ENCODE results near the gene YIF1B. TPM values are rescaled to one million over a fixed set of nuclear protein-coding genes. Genes with fewer than 3 reads are reported as not detected.

The YIF1B gene
- total and polyA plus RNA-seq, 7 experiments from 2014 or later, result 26.1 to 84.7 (median 38.2) TPM

DNA sequence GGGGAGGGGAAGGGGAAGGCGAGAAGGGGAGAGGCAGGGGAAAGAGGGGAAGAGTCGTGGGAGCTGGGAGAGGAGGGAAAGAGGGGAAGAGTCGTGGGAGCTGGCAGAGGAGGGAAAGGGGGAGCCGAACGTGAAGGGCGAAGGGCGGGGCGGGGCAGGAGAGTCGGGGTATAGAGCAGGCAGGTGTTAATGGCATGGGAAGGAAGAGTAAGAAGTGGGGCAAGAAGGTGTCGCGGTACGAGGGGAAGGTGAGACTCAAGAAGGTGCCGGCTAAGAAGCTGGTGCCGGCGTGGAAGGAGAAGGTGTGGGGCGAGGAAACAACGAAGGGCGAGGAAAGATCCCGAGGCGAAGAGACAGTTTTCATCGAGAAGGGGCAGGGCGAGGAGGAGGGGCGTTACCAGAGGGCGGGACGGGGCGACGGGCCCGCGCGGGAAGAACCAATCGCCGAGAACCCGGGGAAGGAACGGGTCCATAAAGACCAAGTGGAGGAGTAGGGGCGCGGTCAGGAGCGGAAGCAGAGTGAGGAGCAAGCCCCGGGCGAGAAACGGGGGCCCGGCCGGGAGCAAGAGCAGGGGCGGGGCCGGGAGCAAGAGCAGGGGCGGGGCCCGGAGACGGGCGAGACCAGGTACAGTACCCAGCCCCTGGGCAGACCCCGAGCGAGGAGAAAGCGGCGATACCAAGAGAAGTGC, 20.3 kb upstream of the YIF1B start:
- Mint-ChIP-seq H3K36me3 (peaks cover 0 to 2% (median 0%) of the 10 kb centered on the region in 5 donors), H3K27ac (peak overlapping the region; percentile 91 to 100 (median 97)), H3K27me3 (no peaks in the 10 kb centered on the region), H3K4me1 (peaks cover 16 to 28% (median 17%) of the 10 kb centered on the region in 7 donors), H3K9me3 (no peaks in the 10 kb centered on the region), H3K4me3 (peak overlapping the region; percentile 92 to 100 (median 96))
- peak overlapping the region; percentile 86 for H3K27ac ChIP-seq (ENCODE audit: low read depth, low read length)
- H3K9me3 ChIP-seq (ENCODE audit: control insufficient read depth in 2 of 3, low read length in 3 of 3), result no peaks in the 10 kb centered on the region
- no peaks in the 10 kb centered on the region for H3K36me3 ChIP-seq (ENCODE audit: control insufficient read depth in 2 of 3, insufficient read depth in 3 of 3, low read length in 3 of 3)
- intact Hi-C loops (cut with micrococcal nuclease), result loop anchor here (1.0 to 10.0 kb wide), 22 partner anchors 20 to 1481 kb away; partner anchors contain the start of genes EIF3K (in 2 of the 2), PSMD8 (in 2 of the 2), SIPA1L3 (in 2 of the 2) and SPINT2 (in 2 of the 2)
- peak overlapping the region; percentile 92 for H3K4me3 ChIP-seq (ENCODE audit: low read length)
- peaks cover 3 to 5% of the 10 kb centered on the region in 2 donors for H3K4me1 ChIP-seq (ENCODE audit: control insufficient read depth in 2 of 2, insufficient read depth in 2 of 2, low read length in 2 of 2)
- POLR2A ChIA-PET, result interaction anchor here (1.2 to 2.2 kb wide), 4 partner anchors 18 to 429 kb away, joined by 3 to 24 read pairs (median 8); partner anchors contain the start of genes FAM98C, PSMD8 and SIPA1L3
- H3K27me3 ChIP-seq (ENCODE audit: control insufficient read depth in 2 of 2, insufficient read depth in 2 of 2, low read length in 2 of 2), result no peaks in the 10 kb centered on the region
- ATAC-seq (peak; percentile 77), DNase-seq (peak; percentile 86 to 94 (median 93))
- CTCF ChIA-PET, result interaction anchor here (0.6 to 2.1 kb wide), 7 partner anchors 18 to 429 kb away, joined by 3 to 12 read pairs (median 3); partner anchors contain the start of genes FAM98C, PSMD8, SIPA1L3 and WDR87

DNA sequence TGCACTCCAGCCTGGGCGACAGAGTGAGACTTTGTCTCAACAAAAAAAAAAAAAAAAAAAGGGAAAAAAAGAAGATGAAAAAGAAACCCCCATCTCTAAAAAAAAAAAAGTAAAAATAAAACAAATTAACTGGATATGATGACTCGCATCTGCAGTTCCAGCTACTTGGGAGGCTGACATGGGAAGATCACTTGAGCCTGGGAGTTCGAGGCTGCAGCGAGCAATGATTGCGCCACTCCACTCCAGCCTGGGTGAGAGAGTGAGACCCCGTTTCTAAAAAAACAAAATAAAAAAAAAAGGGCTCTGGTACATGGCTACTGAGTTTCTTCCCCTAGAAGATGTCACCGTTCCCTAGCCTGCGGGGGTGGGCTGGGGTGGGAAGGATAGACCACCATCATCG, 17.5 kb upstream of the YIF1B start:
- Histone ChIP-seq H3K4me1 (ENCODE audit: control insufficient read depth in 2 of 2, insufficient read depth in 2 of 2, low read length in 2 of 2) (peaks cover 3 to 5% of the 10 kb centered on the region in 2 donors), H3K36me3 (ENCODE audit: control insufficient read depth in 2 of 3, insufficient read depth in 3 of 3, low read length in 3 of 3) (peaks cover 0 to 4% (median 0%) of the 10 kb centered on the region in 3 experiments), H3K9me3 (ENCODE audit: control insufficient read depth in 2 of 3, low read length in 3 of 3) (no peaks in the 10 kb centered on the region), H3K27ac (ENCODE audit: low read depth, low read length) (no peak overlapping the region), H3K4me3 (ENCODE audit: low read length) (no peak overlapping the region), H3K27me3 (ENCODE audit: control insufficient read depth in 2 of 2, insufficient read depth in 2 of 2, low read length in 2 of 2) (no peaks in the 10 kb centered on the region)
- H3K9me3 Mint-ChIP-seq, result no peaks in the 10 kb centered on the region
- H3K27me3 Mint-ChIP-seq, result no peaks in the 10 kb centered on the region
- ATAC-seq (no peak), DNase-seq (no peak)
- peaks cover 6 to 17% (median 9%) of the 10 kb centered on the region in 7 donors for H3K4me1 Mint-ChIP-seq
- intact Hi-C loops (cut with micrococcal nuclease), result loop anchor here in 1 of 2 donors (10.0 kb wide), 1 partner anchor 1478 kb away; the partner anchor contains the start of gene ZNF345
- H3K36me3 Mint-ChIP-seq, result peaks cover 0 to 11% (median 5%) of the 10 kb centered on the region in 5 donors
- POLR2A ChIA-PET, result no interaction called here
- H3K4me3 Mint-ChIP-seq, result no peak overlapping the region
- CTCF ChIA-PET, result interaction anchor here (3.0 kb wide), 1 partner anchor 89 kb away, joined by 15 read pairs; no protein-coding TSS in a partner anchor
- H3K27ac Mint-ChIP-seq, result no peak overlapping the region

DNA sequence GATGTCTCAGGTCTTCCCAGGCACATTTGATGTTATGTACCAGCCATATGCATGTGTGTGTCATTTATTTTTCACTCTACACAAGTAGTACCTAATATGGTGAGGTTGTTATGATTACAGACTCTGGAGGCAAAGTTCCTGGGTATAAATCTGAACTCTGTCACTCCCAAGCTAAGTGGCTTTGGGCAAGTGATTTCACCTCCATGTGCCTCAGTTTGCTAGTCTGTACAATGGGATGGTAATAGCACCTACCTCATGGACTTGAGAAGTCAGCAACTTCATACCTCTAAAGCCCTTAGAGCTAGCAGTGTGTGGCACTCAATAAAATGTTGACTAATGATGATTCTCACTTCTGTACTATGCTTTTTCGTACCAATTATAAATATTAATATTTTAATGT, 16.0 kb upstream of the YIF1B start:
- POLR2A ChIA-PET, result interaction anchor here (1.0 kb wide), 1 partner anchor 429 kb away, joined by 3 read pairs; no protein-coding TSS in a partner anchor
- Histone ChIP-seq H3K36me3 (ENCODE audit: control insufficient read depth in 2 of 3, insufficient read depth in 3 of 3, low read length in 3 of 3) (peaks cover 4 to 19% (median 4%) of the 10 kb centered on the region in 3 experiments), H3K9me3 (ENCODE audit: control insufficient read depth in 2 of 3, low read length in 3 of 3) (no peaks in the 10 kb centered on the region), H3K27me3 (ENCODE audit: control insufficient read depth in 2 of 2, insufficient read depth in 2 of 2, low read length in 2 of 2) (no peaks in the 10 kb centered on the region), H3K4me3 (ENCODE audit: low read length) (no peak overlapping the region), H3K27ac (ENCODE audit: low read depth, low read length) (no peak overlapping the region), H3K4me1 (ENCODE audit: control insufficient read depth in 2 of 2, insufficient read depth in 2 of 2, low read length in 2 of 2) (no peaks in the 10 kb centered on the region)
- H3K27ac Mint-ChIP-seq, result no peak overlapping the region
- peaks cover 2 to 10% (median 6%) of the 10 kb centered on the region in 7 donors for H3K4me1 Mint-ChIP-seq
- no peaks in the 10 kb centered on the region for H3K27me3 Mint-ChIP-seq
- intact Hi-C loops (cut with micrococcal nuclease), result loop anchor here in 1 of 2 donors (10.0 kb wide), 1 partner anchor 1477 kb away; the partner anchor contains the start of gene ZNF345
- ATAC-seq (no peak), DNase-seq (no peak)
- CTCF ChIA-PET, result interaction anchor here (0.6 to 3.0 kb wide), 2 partner anchors 71 to 87 kb away, joined by 3 to 15 read pairs; no protein-coding TSS in a partner anchor
- no peaks in the 10 kb centered on the region for H3K9me3 Mint-ChIP-seq
- H3K4me3 Mint-ChIP-seq, result no peak overlapping the region
- peaks cover 5 to 17% (median 13%) of the 10 kb centered on the region in 5 donors for H3K36me3 Mint-ChIP-seq

DNA sequence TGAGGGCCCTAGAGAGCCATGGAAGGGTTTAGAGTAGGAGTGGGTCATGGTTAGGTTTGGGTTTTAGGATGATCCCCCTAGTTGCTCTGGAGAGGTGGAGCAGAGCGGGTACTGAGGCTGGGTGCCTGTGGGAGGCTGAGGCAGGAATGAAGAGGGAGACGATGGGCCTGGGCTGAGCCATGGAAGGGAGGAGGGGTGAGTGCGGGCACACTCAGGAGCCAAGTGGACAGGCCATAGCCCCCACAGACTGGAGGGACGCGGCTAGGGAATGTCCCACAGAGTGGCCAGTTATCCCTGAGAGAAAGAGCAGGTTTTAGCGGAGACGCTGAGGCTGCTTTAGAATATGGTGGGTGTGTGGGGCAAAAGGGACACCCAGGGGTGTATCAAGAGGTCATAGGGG, 13.9 kb upstream of the YIF1B start:
- ATAC-seq, result no peak
- DNase-seq, result no peak
- Histone ChIP-seq H3K4me3 (ENCODE audit: low read length) (no peak overlapping the region), H3K36me3 (ENCODE audit: control insufficient read depth in 2 of 3, insufficient read depth in 3 of 3, low read length in 3 of 3) (peaks cover 4 to 34% (median 4%) of the 10 kb centered on the region in 3 experiments), H3K27ac (ENCODE audit: low read depth, low read length) (no peak overlapping the region), H3K27me3 (ENCODE audit: control insufficient read depth in 2 of 2, insufficient read depth in 2 of 2, low read length in 2 of 2) (no peaks in the 10 kb centered on the region), H3K9me3 (ENCODE audit: control insufficient read depth in 2 of 3, low read length in 3 of 3) (no peaks in the 10 kb centered on the region), H3K4me1 (ENCODE audit: control insufficient read depth in 2 of 2, insufficient read depth in 2 of 2, low read length in 2 of 2) (no peaks in the 10 kb centered on the region)
- ChIA-PET POLR2A (no interaction called here), CTCF (no interaction called here)
- peak overlapping the region in 1 of 9 donors; percentile 41 for H3K27ac Mint-ChIP-seq
- no peaks in the 10 kb centered on the region for H3K9me3 Mint-ChIP-seq
- intact Hi-C loops (cut with micrococcal nuclease), result loop anchor here in 1 of 2 donors (10.0 kb wide), 1 partner anchor 1475 kb away; the partner anchor contains the start of gene ZNF345
- peaks cover 0 to 6% (median 0%) of the 10 kb centered on the region in 7 donors for H3K4me1 Mint-ChIP-seq
- peaks cover 10 to 27% (median 18%) of the 10 kb centered on the region in 5 donors for H3K36me3 Mint-ChIP-seq
- H3K4me3 Mint-ChIP-seq, result no peak overlapping the region
- H3K27me3 Mint-ChIP-seq, result no peaks in the 10 kb centered on the region

DNA sequence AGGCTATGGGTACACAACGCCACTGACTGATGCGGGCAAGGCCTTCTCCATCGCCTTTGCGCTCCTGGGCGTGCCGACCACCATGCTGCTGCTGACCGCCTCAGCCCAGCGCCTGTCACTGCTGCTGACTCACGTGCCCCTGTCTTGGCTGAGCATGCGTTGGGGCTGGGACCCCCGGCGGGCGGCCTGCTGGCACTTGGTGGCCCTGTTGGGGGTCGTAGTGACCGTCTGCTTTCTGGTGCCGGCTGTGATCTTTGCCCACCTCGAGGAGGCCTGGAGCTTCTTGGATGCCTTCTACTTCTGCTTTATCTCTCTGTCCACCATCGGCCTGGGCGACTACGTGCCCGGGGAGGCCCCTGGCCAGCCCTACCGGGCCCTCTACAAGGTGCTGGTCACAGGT, 10.8 kb upstream of the YIF1B start:
- ChIA-PET POLR2A (no interaction called here), CTCF (no interaction called here)
- Mint-ChIP-seq H3K9me3 (no peaks in the 10 kb centered on the region), H3K27me3 (no peaks in the 10 kb centered on the region), H3K4me3 (no peak overlapping the region), H3K27ac (no peak overlapping the region), H3K4me1 (peaks cover 8 to 14% (median 11%) of the 10 kb centered on the region in 7 donors), H3K36me3 (peaks cover 10 to 32% (median 21%) of the 10 kb centered on the region in 5 donors)
- Histone ChIP-seq H3K9me3 (ENCODE audit: control insufficient read depth in 2 of 3, low read length in 3 of 3) (no peaks in the 10 kb centered on the region), H3K4me1 (ENCODE audit: control insufficient read depth in 2 of 2, insufficient read depth in 2 of 2, low read length in 2 of 2) (no peaks in the 10 kb centered on the region), H3K36me3 (ENCODE audit: control insufficient read depth in 2 of 3, insufficient read depth in 3 of 3, low read length in 3 of 3) (peaks cover 4 to 34% (median 4%) of the 10 kb centered on the region in 3 experiments), H3K27me3 (ENCODE audit: control insufficient read depth in 2 of 2, insufficient read depth in 2 of 2, low read length in 2 of 2) (no peaks in the 10 kb centered on the region), H3K4me3 (ENCODE audit: low read length) (no peak overlapping the region), H3K27ac (ENCODE audit: low read depth, low read length) (no peak overlapping the region)
- DNase-seq (no peak), ATAC-seq (no peak)
- intact Hi-C loops (cut with micrococcal nuclease), result no loop called here

DNA sequence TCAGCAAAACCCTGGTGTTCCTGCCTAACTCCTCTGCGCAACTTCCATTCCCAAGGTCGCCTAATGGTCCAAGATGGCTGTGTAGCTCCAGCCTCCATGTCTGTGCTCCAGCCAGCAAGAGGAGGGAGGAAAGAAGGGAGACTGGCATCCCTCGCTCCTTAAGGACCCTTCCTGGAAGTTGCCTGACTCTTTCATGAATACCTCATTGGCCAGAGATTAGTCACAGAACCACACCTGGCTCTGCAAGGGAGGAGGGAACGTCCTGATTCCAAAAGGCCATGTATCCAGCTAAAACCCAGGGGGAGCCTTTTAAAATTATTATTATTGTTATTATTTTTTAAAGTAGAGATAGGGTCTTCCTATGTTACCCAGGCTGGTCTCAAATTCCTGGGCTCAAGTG, 8.7 kb upstream of the YIF1B start:
- Histone ChIP-seq H3K9me3 (ENCODE audit: control insufficient read depth in 2 of 3, low read length in 3 of 3) (no peaks in the 10 kb centered on the region), H3K4me3 (ENCODE audit: low read length) (no peak overlapping the region), H3K36me3 (ENCODE audit: control insufficient read depth in 2 of 3, insufficient read depth in 3 of 3, low read length in 3 of 3) (peaks cover 4 to 34% (median 4%) of the 10 kb centered on the region in 3 experiments), H3K4me1 (ENCODE audit: control insufficient read depth in 2 of 2, insufficient read depth in 2 of 2, low read length in 2 of 2) (peaks cover 6% of the 10 kb centered on the region in 2 donors), H3K27me3 (ENCODE audit: control insufficient read depth in 2 of 2, insufficient read depth in 2 of 2, low read length in 2 of 2) (no peaks in the 10 kb centered on the region), H3K27ac (ENCODE audit: low read depth, low read length) (no peak overlapping the region)
- Mint-ChIP-seq H3K27me3 (no peaks in the 10 kb centered on the region), H3K4me3 (no peak overlapping the region), H3K9me3 (no peaks in the 10 kb centered on the region), H3K36me3 (peaks cover 10 to 28% (median 19%) of the 10 kb centered on the region in 5 donors), H3K4me1 (peaks cover 20 to 32% (median 26%) of the 10 kb centered on the region in 7 donors), H3K27ac (no peak overlapping the region)
- POLR2A ChIA-PET, result no interaction called here
- intact Hi-C loops (cut with micrococcal nuclease), result no loop called here
- CTCF ChIA-PET, result interaction anchor here (0.6 kb wide), 1 partner anchor 418 kb away, joined by 3 read pairs; the partner anchor contains the start of gene WDR87
- ATAC-seq (no peak), DNase-seq (no peak)
